DND-41 (cell line): ENCODE measurements around the gene ARL8A.

Experiments
- CTCF ChIP-seq: IDR thresholded peaks from 2 replicates; pipeline ENCODE4 v1.5.1; 2012; ENCODE audit warnings: borderline replicate concordance, low read length, moderate library complexity, mild to moderate bottlenecking; ENCODE audit not compliant: poor library complexity, severe bottlenecking; ENCODE audit errors: extremely low read depth
- EZH2 ChIP-seq: IDR thresholded peaks from 3 replicates; pipeline ENCODE4 v1.6.1; 2012; ENCODE audit warnings: borderline replicate concordance, low read depth, mild to moderate bottlenecking, moderate library complexity, low read length, inconsistent platforms; ENCODE audit not compliant: severe bottlenecking

- TF ChIP-seq CTCF = no peak
- TF ChIP-seq EZH2 = no peak
Measured at GRCh38 chr1:202126426-202126825, 18.1 kb downstream of the ARL8A start.
